Spleen (tissue), 7 donors: ENCODE results near the gene TGOLN2.

Source experiments
- CTCF ChIP-seq, 11 experiments: fragments of 200-600 bp in 7 of 11; fragments of 450-650 bp in 4 of 11; sonication (generic) in 4 of 11; IDR thresholded peaks in 8 of 11; conservative IDR thresholded peaks in 3 of 11; 1 replicate in 7 of 11; 2 replicates in 4 of 11; pipeline versions ENCODE4 v1.4.0 to v1.8.0; 2016 to 2021; ENCODE audit warnings: antibody characterized with exemption in 11 of 11, inconsistent platforms in 4 of 11, mild to moderate bottlenecking in 1 of 11
- POLR2A ChIP-seq, 3 donors: fragments of 450-650 bp; IDR thresholded peaks; one replicate each; pipeline ENCODE4 v1.5.1; 2017; ENCODE audit warnings: antibody characterized with exemption in 3 of 3, mild to moderate bottlenecking in 1 of 3
- donor health status: DM: no; HTN: no; CAD: no; lungs with moderate emphysema.
- donor health status: DM: no; HTN: no; CAD: no.
- donor health status: DM: no; HTN: no; CAD: no.

- TF ChIP-seq CTCF (IDR thresholded peaks at IDR 0.05 in 8 of 11, conservative IDR thresholded peaks at IDR 0.05 in 3 of 11) (no peak), POLR2A (IDR thresholded peaks at IDR 0.05) (no peak)
Measured at GRCh38 chr2:85282914-85283313, 44.9 kb downstream of the TGOLN2 start.
